ENCODE data around the gene RIMS4. TPM values are rescaled to one million over a fixed set of nuclear protein-coding genes. Genes with fewer than 3 reads are reported as not detected.

The RIMS4 gene
- total RNA-seq, 1 donor from 2014 or later = 7.5 TPM

- H3K4me3 Mint-ChIP-seq = no peak overlapping the region
- no peaks in the 10 kb centered on the region for H3K36me3 Mint-ChIP-seq
- no peaks in the 10 kb centered on the region for H3K4me1 Mint-ChIP-seq (ENCODE audit: unreplicated experiment)
- no peak for TF ChIP-seq CTCF (conservative IDR thresholded peaks at IDR 0.05)
- no peak for DNase-seq (ENCODE audit: extremely low spot score, unreplicated experiment)
- peaks cover 3% of the 10 kb centered on the region for H3K27me3 Mint-ChIP-seq
- no peaks in the 10 kb centered on the region for H3K9me3 Mint-ChIP-seq
- H3K27ac Mint-ChIP-seq = no peak overlapping the region
Observed at GRCh38 chr20:44715499-44716308, 94.6 kb downstream of the RIMS4 start.

GRCh38 chr20:44714701-44715498 lies 95.4 kb downstream of the RIMS4 start, which contains the start of gene CCN5:
Gene CCN5, plus strand, starts transcription at chr20:44715369. Its CDS starts 22 bp downstream, at chr20:44715391.
- no peak for TF ChIP-seq CTCF (conservative IDR thresholded peaks at IDR 0.05)
- no peaks in the 10 kb centered on the region for H3K4me1 Mint-ChIP-seq (ENCODE audit: unreplicated experiment)
- H3K36me3 Mint-ChIP-seq = no peaks in the 10 kb centered on the region
- no peaks in the 10 kb centered on the region for H3K27me3 Mint-ChIP-seq
- H3K9me3 Mint-ChIP-seq = no peaks in the 10 kb centered on the region
- DNase-seq (ENCODE audit: extremely low spot score, unreplicated experiment) = no peak
- H3K4me3 Mint-ChIP-seq = no peak within 1 kb of the TSS
- no peak within 1 kb of the TSS for H3K27ac Mint-ChIP-seq

- DNase-seq (ENCODE audit: extremely low spot score, unreplicated experiment) = no peak
- Mint-ChIP-seq H3K4me3 (no peak overlapping the region), H3K36me3 (no peaks in the 10 kb centered on the region), H3K27ac (no peak overlapping the region), H3K9me3 (no peaks in the 10 kb centered on the region), H3K4me1 (ENCODE audit: unreplicated experiment) (no peaks in the 10 kb centered on the region), H3K27me3 (no peaks in the 10 kb centered on the region)
- TF ChIP-seq CTCF (conservative IDR thresholded peaks at IDR 0.05) = no peak
Observed at GRCh38 chr20:44714102-44714700, 96.1 kb downstream of the RIMS4 start.

GRCh38 chr20:44711237-44711636 lies 99.1 kb downstream of the RIMS4 start:
- H3K36me3 Mint-ChIP-seq = no peaks in the 10 kb centered on the region
- peaks cover 8% of the 10 kb centered on the region for H3K4me1 Mint-ChIP-seq (ENCODE audit: unreplicated experiment)
- no peaks in the 10 kb centered on the region for H3K9me3 Mint-ChIP-seq
- H3K27me3 Mint-ChIP-seq = no peaks in the 10 kb centered on the region
- TF ChIP-seq CTCF (conservative IDR thresholded peaks at IDR 0.05) = no peak
- no peak for DNase-seq (ENCODE audit: extremely low spot score, unreplicated experiment)
- no peak overlapping the region for H3K4me3 Mint-ChIP-seq
- no peak overlapping the region for H3K27ac Mint-ChIP-seq

- no peak for TF ChIP-seq CTCF (conservative IDR thresholded peaks at IDR 0.05)
- H3K9me3 Mint-ChIP-seq = no peaks in the 10 kb centered on the region
- peaks cover 9% of the 10 kb centered on the region for H3K4me1 Mint-ChIP-seq (ENCODE audit: unreplicated experiment)
Observed at GRCh38 chr20:44709797-44710196, 100.5 kb downstream of the RIMS4 start.

More at GRCh38 chr20:44709797-44710196, 100.5 kb downstream of the RIMS4 start:
- Mint-ChIP-seq H3K4me3 (no peak overlapping the region), H3K27me3 (no peaks in the 10 kb centered on the region), H3K27ac (no peak overlapping the region), H3K36me3 (no peaks in the 10 kb centered on the region)
- no peak for DNase-seq (ENCODE audit: extremely low spot score, unreplicated experiment)

Data from type B pancreatic cell (in vitro differentiated cells).